Mesendoderm (in vitro differentiated cells): ENCODE results near the gene PIK3R3.
"Not testable (repeated sequence)": the region's sequence is repeated elsewhere in the genome, so short reads cannot be mapped to it uniquely, and the experiment has no call there.

Experiments
- DNase-seq: peaks from one replicate; pipeline ENCODE4 v3.0.0; 2013
- H2AK5ac ChIP-seq: 2 replicates; pipeline ENCODE4 v1.6.1; 2013; ENCODE audit warnings: low read length, inconsistent platforms
- H2BK120ac ChIP-seq: 2 replicates; pipeline ENCODE4 v1.6.1; 2013; ENCODE audit warnings: low read depth, mild to moderate bottlenecking, low read length, moderate library complexity, mixed read lengths
- H2BK15ac ChIP-seq: replicated peaks from 2 replicates; pipeline ENCODE4 v1.6.1; 2013; ENCODE audit warnings: low read depth, mild to moderate bottlenecking, moderate library complexity
- H2BK5ac ChIP-seq: 2 replicates; pipeline ENCODE4 v1.6.1; 2013; ENCODE audit warnings: low read length, inconsistent platforms
- H3K18ac ChIP-seq: 2 replicates; pipeline ENCODE4 v1.6.1; 2013; ENCODE audit warnings: mild to moderate bottlenecking, low read length, mixed read lengths
- H3K23ac ChIP-seq: one replicate; pipeline ENCODE4 v1.6.1; 2013; ENCODE audit warnings: low read length
- H3K27ac ChIP-seq: 2 replicates; pipeline ENCODE4 v1.5.1; 2013; ENCODE audit warnings: low read depth, mild to moderate bottlenecking, inconsistent platforms, low read length, moderate library complexity
- H3K27me3 ChIP-seq: 2 replicates; pipeline ENCODE4 v1.6.1; 2013; ENCODE audit warnings: low read length, control low read depth, mild to moderate bottlenecking, inconsistent platforms; ENCODE audit not compliant: insufficient read depth, poor library complexity
- H3K36me3 ChIP-seq: 2 replicates; pipeline ENCODE4 v1.6.1; 2013; ENCODE audit warnings: low read length, inconsistent platforms; ENCODE audit not compliant: control insufficient read depth, insufficient read depth
- H3K4ac ChIP-seq: one replicate; pipeline ENCODE4 v1.6.1; 2013; ENCODE audit warnings: low read depth, mild to moderate bottlenecking, low read length, moderate library complexity
- H3K4me1 ChIP-seq: 2 replicates; pipeline ENCODE4 v1.6.1; 2013; ENCODE audit warnings: low read depth, low read length, inconsistent platforms; ENCODE audit not compliant: control insufficient read depth
- H3K4me2 ChIP-seq: 2 replicates; pipeline ENCODE4 v1.6.1; 2013; ENCODE audit warnings: low read length
- H3K4me3 ChIP-seq: 2 replicates; pipeline ENCODE4 v1.5.1; 2013; ENCODE audit warnings: mild to moderate bottlenecking, low read length
- H3K56ac ChIP-seq: one replicate; pipeline ENCODE4 v1.6.1; 2013; ENCODE audit warnings: low read length
- H3K79me1 ChIP-seq: 2 replicates; pipeline ENCODE4 v1.6.1; 2013; ENCODE audit warnings: low read length, inconsistent platforms
- H3K79me2 ChIP-seq: 2 replicates; pipeline ENCODE4 v1.6.1; 2013; ENCODE audit warnings: mild to moderate bottlenecking, low read length; ENCODE audit not compliant: control insufficient read depth, insufficient read depth
- H3K9ac ChIP-seq: 2 replicates; pipeline ENCODE4 v1.6.1; 2013; ENCODE audit warnings: low read length, inconsistent platforms
- H4K5ac ChIP-seq: one replicate; pipeline ENCODE4 v1.6.1; 2013; ENCODE audit warnings: low read length
- H4K8ac ChIP-seq: one replicate; pipeline ENCODE4 v1.6.1; 2013; ENCODE audit warnings: low read depth, mild to moderate bottlenecking, control low read depth, low read length, moderate library complexity
- WGBS: extraction: QIAGEN DNeasy Blood & Tissue Kit; methylation state at CpG from one replicate; pipeline ENCODE4 v1.1.7; 2013; ENCODE audit warnings: low lambda C conversion rate, missing lambda C conversion rate; ENCODE audit not compliant: insufficient coverage; ENCODE audit errors: extremely low coverage; 5-methylcytosine and 5-hydroxymethylcytosine counted together

PIK3R3 gene

GRCh38 chr1:46057215-46057614, 75.2 kb downstream of the PIK3R3 start:
- H2BK15ac ChIP-seq, H3K36me3 ChIP-seq, H2BK120ac ChIP-seq, H2BK5ac ChIP-seq, H3K79me1 ChIP-seq, H3K4me1 ChIP-seq, H3K27ac ChIP-seq, H2AK5ac ChIP-seq, H3K23ac ChIP-seq, H3K4ac ChIP-seq, H3K4me3 ChIP-seq, H4K5ac ChIP-seq, H3K9ac ChIP-seq, H3K27me3 ChIP-seq, H4K8ac ChIP-seq, H3K56ac ChIP-seq, DNase-seq, H3K18ac ChIP-seq, H3K79me2 ChIP-seq, H3K4me2 ChIP-seq: not testable (repeated sequence)
- no CpG with 5 or more reads among the region's 4 CpGs for WGBS

GRCh38 chr1:46056325-46056724, 76.1 kb downstream of the PIK3R3 start:
- Histone ChIP-seq H2BK120ac (no peak overlapping the region), H2BK5ac (no peak overlapping the region), H3K79me1 (no peaks in the 10 kb centered on the region), H3K4me1 (no peaks in the 10 kb centered on the region), H3K79me2 (no peaks in the 10 kb centered on the region), H3K4ac (no peak overlapping the region), H3K18ac (no peak overlapping the region), H3K27ac (no peak overlapping the region), H3K9ac (no peak overlapping the region), H2BK15ac (no peak overlapping the region), H4K5ac (no peak overlapping the region), H2AK5ac (no peak overlapping the region), H3K23ac (no peak overlapping the region), H3K56ac (no peak overlapping the region), H3K4me3 (no peak overlapping the region), H3K4me2 (no peak overlapping the region), H3K36me3 (no peaks in the 10 kb centered on the region), H3K27me3 (peaks cover 2% of the 10 kb centered on the region), H4K8ac (no peak overlapping the region)
- no CpG with 5 or more reads among the region's 5 CpGs for WGBS
- DNase-seq, result no peak

- Histone ChIP-seq H2BK15ac (no peak overlapping the region), H3K56ac (no peak overlapping the region), H3K79me2 (no peaks in the 10 kb centered on the region), H3K27me3 (peaks cover 2% of the 10 kb centered on the region), H3K36me3 (no peaks in the 10 kb centered on the region), H3K9ac (no peak overlapping the region), H2BK120ac (no peak overlapping the region), H4K5ac (no peak overlapping the region), H3K79me1 (no peaks in the 10 kb centered on the region), H3K18ac (no peak overlapping the region), H4K8ac (no peak overlapping the region), H3K27ac (no peak overlapping the region), H3K4me1 (no peaks in the 10 kb centered on the region), H3K4ac (no peak overlapping the region), H3K4me2 (no peak overlapping the region), H3K23ac (no peak overlapping the region), H2BK5ac (no peak overlapping the region), H3K4me3 (no peak overlapping the region), H2AK5ac (no peak overlapping the region)
- no peak for DNase-seq
- WGBS, result no CpG with 5 or more reads among the region's 2 CpGs
Measured at GRCh38 chr1:46053734-46054133, 78.7 kb downstream of the PIK3R3 start.

- Histone ChIP-seq H2BK120ac (no peak overlapping the region), H3K36me3 (no peaks in the 10 kb centered on the region)
Measured at GRCh38 chr1:46044116-46044515, 88.3 kb downstream of the PIK3R3 start.

GRCh38 chr1:46043458-46044017, 88.9 kb downstream of the PIK3R3 start:
- Histone ChIP-seq H3K4ac (no peak overlapping the region), H2AK5ac (no peak overlapping the region), H3K79me2 (no peaks in the 10 kb centered on the region), H3K18ac (no peak overlapping the region), H3K4me3 (no peak overlapping the region), H3K27me3 (no peaks in the 10 kb centered on the region), H2BK120ac (no peak overlapping the region), H2BK15ac (no peak overlapping the region), H3K27ac (no peak overlapping the region), H3K4me2 (no peak overlapping the region), H4K5ac (no peak overlapping the region), H3K23ac (no peak overlapping the region), H3K9ac (no peak overlapping the region), H4K8ac (no peak overlapping the region), H3K56ac (no peak overlapping the region), H3K4me1 (no peaks in the 10 kb centered on the region), H3K79me1 (no peaks in the 10 kb centered on the region), H3K36me3 (no peaks in the 10 kb centered on the region), H2BK5ac (no peak overlapping the region)
- WGBS, result no CpG with 5 or more reads among the region's 11 CpGs
- peak; percentile 48 for DNase-seq

More at GRCh38 chr1:46044116-46044515, 88.3 kb downstream of the PIK3R3 start:
- H3K27ac ChIP-seq, result no peak overlapping the region
- no peaks in the 10 kb centered on the region for H3K79me1 ChIP-seq
- H3K27me3 ChIP-seq, result no peaks in the 10 kb centered on the region
- no peak overlapping the region for H3K56ac ChIP-seq
- no peaks in the 10 kb centered on the region for H3K79me2 ChIP-seq
- no peak overlapping the region for H3K4ac ChIP-seq
- H3K4me1 ChIP-seq, result no peaks in the 10 kb centered on the region
- H2BK15ac ChIP-seq, result no peak overlapping the region
- H3K23ac ChIP-seq, result no peak overlapping the region
- H3K4me2 ChIP-seq, result no peak overlapping the region
- no peak overlapping the region for H3K9ac ChIP-seq
- no peak overlapping the region for H4K5ac ChIP-seq
- no peak overlapping the region for H2BK5ac ChIP-seq
- no peak for DNase-seq
- no peak overlapping the region for H4K8ac ChIP-seq
- H3K18ac ChIP-seq, result no peak overlapping the region
- H3K4me3 ChIP-seq, result no peak overlapping the region
- no CpG with 5 or more reads among the region's 5 CpGs for WGBS
- H2AK5ac ChIP-seq, result no peak overlapping the region

GRCh38 chr1:46041974-46042373, 90.5 kb downstream of the PIK3R3 start:
- no peak overlapping the region for H2BK15ac ChIP-seq
- no peak overlapping the region for H2BK5ac ChIP-seq
- DNase-seq, result no peak
- no peaks in the 10 kb centered on the region for H3K27me3 ChIP-seq
- H3K4me1 ChIP-seq, result no peaks in the 10 kb centered on the region
- no peak overlapping the region for H3K9ac ChIP-seq
- no peak overlapping the region for H3K4ac ChIP-seq
- no peak overlapping the region for H2AK5ac ChIP-seq
- no peak overlapping the region for H4K8ac ChIP-seq
- H3K18ac ChIP-seq, result no peak overlapping the region
- H3K56ac ChIP-seq, result no peak overlapping the region
- H3K79me1 ChIP-seq, result no peaks in the 10 kb centered on the region
- no peak overlapping the region for H4K5ac ChIP-seq
- H3K23ac ChIP-seq, result no peak overlapping the region
- no peak overlapping the region for H3K27ac ChIP-seq
- no peaks in the 10 kb centered on the region for H3K79me2 ChIP-seq
- H3K36me3 ChIP-seq, result no peaks in the 10 kb centered on the region
- no peak overlapping the region for H3K4me3 ChIP-seq
- H3K4me2 ChIP-seq, result no peak overlapping the region
- no peak overlapping the region for H2BK120ac ChIP-seq
